GM12891 (cell line): ENCODE results near the gene ABCB8.

Experiments used
- DNase-seq: peaks from one replicate; pipeline ENCODE4 v3.0.0; 2011; ENCODE audit warnings: low spot score; ENCODE audit not compliant: insufficient read length
- FAIRE-seq: peaks from 2 replicates; lab custom pipeline; 2011; peaks lifted over from hg19 to GRCh38; lab: Jason Lieb, UNC
- PAX5 ChIP-seq: IDR thresholded peaks from 2 replicates; pipeline ENCODE4 v1.6.1; 2011; ENCODE audit warnings: low read length, moderate library complexity, mild to moderate bottlenecking; ENCODE audit not compliant: insufficient read depth, severe bottlenecking
- POLR2A ChIP-seq: IDR thresholded peaks from 2 replicates; pipeline ENCODE4 v1.6.1; 2011; ENCODE audit warnings: low read depth, low read length, control low read depth
- POLR2AphosphoS5 ChIP-seq: IDR thresholded peaks from 2 replicates; pipeline ENCODE4 v1.6.1; 2011; ENCODE audit warnings: low read depth, low read length, control low read depth
- POU2F2 ChIP-seq: IDR thresholded peaks from 2 replicates; pipeline ENCODE4 v1.6.1; 2011; ENCODE audit warnings: low read depth, mild to moderate bottlenecking, control low read depth, low read length, moderate library complexity
- SPI1 ChIP-seq: IDR thresholded peaks from 2 replicates; pipeline ENCODE4 v1.6.1; 2011; ENCODE audit warnings: low read depth, low read length, control low read depth
- TAF1 ChIP-seq: IDR thresholded peaks from 2 replicates; pipeline ENCODE4 v1.6.1; 2011; ENCODE audit warnings: low read depth, low read length, control low read depth

Gene ABCB8

DNA sequence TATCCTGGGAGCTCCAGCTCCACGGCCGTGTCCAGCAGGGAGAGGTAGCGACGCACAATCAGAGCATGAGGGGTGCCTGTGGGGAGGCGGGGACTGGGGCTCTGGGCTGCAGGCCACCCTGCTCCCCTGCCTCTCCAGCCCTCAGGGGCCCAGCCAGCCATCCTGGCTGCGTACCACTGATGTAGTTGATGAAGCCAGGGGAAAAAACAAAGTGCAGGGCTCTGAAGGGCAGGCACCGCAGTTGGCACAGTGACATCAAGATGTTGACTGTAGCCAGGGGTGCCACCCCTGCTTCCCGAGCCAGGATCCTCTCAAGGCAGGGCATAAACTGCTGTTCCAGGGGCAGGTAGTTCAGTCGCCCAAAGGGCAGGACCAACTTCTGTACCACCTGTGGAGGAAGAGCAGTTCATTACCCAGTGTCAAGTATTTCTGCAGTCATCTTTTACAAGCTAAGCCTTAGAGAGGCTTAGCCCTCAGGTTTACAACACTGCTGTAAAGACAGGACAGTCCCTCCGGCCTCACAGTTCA is 49.5 kb downstream of the ABCB8 start:
- DNase-seq (no peak), FAIRE-seq (no peak)
- TF ChIP-seq TAF1 (no peak), POU2F2 (no peak), PAX5 (no peak), SPI1 (no peak), POLR2A (no peak), POLR2AphosphoS5 (no peak)

DNA sequence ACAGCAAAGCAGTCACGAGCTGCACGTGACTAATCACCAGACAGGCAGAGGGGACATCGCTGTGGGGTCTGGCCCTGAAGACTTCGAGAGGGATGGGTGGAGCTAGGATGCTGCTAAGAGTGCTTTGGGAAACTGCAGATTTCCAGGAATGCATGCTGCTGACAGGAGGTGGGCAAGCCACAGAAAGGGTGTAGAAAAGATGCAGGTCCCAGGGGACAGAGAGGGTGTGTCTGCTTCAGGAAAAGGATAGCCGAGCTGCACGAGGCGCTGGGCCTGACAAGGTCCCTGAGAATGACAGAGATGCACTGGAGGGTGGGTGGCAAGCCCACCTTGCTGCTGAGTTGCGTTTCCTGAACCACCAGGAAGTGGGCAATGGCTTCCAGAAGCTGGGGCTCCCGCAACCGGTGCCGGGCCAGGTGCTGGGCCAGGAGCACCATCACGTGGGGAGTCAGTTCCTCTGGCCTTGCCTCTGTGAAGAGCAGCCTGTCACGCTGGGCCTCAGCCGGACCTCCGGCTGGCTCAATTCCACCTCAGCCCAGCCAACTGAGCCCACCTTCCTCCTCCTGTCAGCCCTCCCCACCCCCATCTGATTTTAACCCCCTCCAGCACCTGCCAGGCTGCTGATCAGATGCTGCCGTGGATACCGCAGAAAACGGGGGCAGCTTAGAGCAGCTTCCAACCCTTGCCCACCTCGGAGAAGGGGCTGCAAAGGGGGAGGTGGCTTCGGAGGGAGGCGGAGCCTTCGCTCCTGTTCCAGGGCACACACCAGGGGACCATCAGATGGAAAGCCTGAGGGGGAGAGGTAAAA is 50.2 kb downstream of the ABCB8 start:
- no peak for TF ChIP-seq SPI1
- no peak for TF ChIP-seq POLR2AphosphoS5
- TF ChIP-seq TAF1: no peak
- TF ChIP-seq POLR2A: no peak; the same call in 1 of the 2 replicates
- TF ChIP-seq POU2F2: no peak
- no peak for TF ChIP-seq PAX5
- DNase-seq (no peak), FAIRE-seq (no peak)

DNA sequence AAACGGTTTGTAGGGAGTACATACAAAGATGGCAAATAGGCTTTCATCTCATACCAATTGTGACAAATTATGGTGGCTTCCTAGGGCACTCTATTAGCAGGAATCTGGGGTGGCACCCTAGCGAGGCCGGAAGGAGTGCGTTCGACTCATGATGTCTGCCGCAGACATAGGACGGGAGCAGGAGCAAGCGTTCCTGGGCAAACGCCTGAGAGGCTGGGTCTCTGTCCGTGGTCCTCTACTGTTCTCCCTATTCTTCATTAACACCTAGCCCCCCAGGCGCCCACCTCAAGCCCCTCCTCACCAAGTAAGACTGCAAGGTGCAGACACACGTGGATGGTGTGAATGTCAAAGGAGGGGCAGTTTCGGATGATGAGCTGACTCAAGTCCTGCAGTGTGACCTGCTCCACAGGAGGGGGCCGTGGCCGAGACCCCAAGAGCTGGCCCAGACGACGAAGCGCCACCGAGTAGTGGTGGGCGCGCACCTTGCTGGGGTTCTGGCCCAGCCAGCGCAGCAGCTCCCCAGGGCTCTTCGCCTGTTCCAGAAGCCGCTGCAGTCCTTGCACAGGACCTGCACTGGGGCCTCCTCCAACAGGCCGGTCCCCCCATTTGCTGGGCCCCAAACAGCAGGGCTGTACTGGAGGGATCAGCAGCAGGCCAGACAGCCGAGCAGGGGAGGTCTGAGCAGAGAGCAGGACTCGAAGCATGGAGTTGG is 51.1 kb downstream of the ABCB8 start:
- TF ChIP-seq TAF1: no peak
- TF ChIP-seq POU2F2: no peak
- no peak for TF ChIP-seq POLR2AphosphoS5
- no peak for TF ChIP-seq SPI1
- no peak for TF ChIP-seq PAX5
- no peak for TF ChIP-seq POLR2A
- FAIRE-seq: no peak
- DNase-seq: no peak

- DNase-seq: no peak
- TF ChIP-seq POLR2AphosphoS5 (0 out of 2 replicates have a peak, but pooled peaks have one; percentile 5), TAF1 (no peak), POLR2A (no peak)
- FAIRE-seq: no peak
Observed at GRCh38 chr7:151080067-151080521, 51.8 kb downstream of the ABCB8 start.

DNA sequence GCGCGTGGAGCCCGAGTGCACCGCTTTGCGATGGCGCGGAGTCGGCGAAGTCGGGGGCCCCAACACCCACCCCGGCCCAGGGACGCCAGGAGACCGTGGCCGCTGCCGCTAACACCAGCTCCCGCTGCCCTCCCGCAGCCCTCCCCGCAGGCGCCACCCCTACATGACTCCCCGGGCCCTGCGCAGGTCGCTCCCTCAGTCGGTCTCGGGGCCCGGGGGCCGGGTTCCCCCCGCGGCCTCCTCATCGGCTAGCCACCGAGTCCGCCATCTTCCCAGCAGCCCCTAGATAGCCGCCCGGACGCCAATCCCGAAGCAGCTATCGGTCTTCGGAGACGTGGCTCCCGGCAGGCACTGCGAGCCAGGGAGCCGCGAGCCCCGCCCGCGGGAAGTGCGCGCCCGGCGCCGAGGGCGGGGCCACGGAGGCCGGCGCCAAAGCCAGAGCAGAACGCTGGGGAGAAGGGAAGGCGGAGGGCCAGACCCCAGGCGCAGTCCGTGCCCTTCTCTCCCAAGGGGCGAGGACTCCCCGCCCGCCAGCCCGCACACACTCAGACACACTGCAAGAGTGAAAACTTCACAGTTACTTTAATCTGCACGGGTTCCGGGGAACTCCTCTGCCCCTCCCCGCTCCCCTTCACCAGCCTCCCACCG is 52.4 kb downstream of the ABCB8 start, which contains the start of gene FASTK:
FASTK (minus strand) TSS at position 288 of the 648 bp plus-strand sequence; CDS start at position 245, 43 bp downstream.
- TF ChIP-seq POU2F2: no peak; the same call in 1 of the 2 replicates
- TF ChIP-seq POLR2A: peak; percentile 84
- TF ChIP-seq TAF1: peak; percentile 89
- TF ChIP-seq SPI1: no peak
- peak; percentile 81 for TF ChIP-seq POLR2AphosphoS5
- TF ChIP-seq PAX5: no peak
- FAIRE-seq: peak; percentile 90
- peak; percentile 98 for DNase-seq

DNA sequence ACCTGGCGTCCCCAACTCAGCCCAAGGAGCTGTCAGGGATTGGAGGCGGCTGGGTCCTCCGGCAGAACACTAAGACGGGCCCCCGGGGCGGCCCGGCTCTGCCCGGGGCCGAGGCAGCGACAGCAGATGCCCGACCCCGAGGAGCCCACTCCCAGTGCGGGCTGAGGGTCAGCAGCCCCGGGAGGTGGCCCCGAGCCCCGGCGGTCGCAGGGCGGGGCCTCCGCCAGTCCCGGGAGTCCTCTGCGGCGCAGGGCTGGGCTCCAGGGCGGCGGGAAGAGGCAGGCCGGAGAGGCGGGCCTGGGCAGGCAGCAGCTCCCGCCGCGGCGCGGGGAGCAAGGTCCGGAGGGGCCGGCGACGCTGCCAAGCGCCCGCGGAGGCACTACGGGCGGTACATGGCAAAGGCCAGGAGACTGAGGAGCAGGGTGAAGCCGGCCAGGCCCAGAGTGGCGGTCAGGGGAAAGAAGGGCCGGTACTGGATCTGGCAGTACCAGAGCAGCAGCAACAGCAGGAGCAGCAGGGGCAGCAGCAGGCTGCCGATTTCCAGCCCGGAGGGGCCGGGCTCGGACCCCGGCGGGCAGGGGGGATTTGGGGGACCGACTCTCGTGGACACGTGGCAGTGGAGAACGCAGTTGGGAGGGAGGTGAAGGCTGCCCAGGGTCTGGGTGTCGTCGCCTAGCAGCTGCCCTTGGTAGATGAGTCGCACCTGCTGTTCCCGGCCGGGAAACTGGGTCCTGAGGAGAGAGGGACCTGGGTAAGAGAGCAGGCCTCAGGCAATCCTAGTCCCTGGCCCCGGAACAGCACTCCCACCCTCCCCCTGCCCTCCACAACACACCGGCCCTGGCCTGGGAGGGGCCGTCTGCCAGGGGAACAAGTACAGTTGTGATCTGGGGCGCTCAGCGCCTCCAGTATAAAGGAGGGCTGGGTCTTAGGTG is 53.2 kb downstream of the ABCB8 start:
- no peak for DNase-seq
- TF ChIP-seq POLR2A: no peak
- no peak for TF ChIP-seq TAF1
- TF ChIP-seq PAX5: no peak
- TF ChIP-seq SPI1: no peak
- TF ChIP-seq POU2F2: no peak
- no peak for TF ChIP-seq POLR2AphosphoS5
- FAIRE-seq: no peak

- no peak for FAIRE-seq
- TF ChIP-seq POU2F2 (no peak), PAX5 (no peak), POLR2AphosphoS5 (no peak), POLR2A (no peak), SPI1 (no peak), TAF1 (no peak)
- no peak for DNase-seq
Observed at GRCh38 chr7:151082141-151083070, 54.2 kb downstream of the ABCB8 start.
